Measurements from ENCODE around the gene GTPBP6.
"Not testable (repeated sequence)": the region's sequence is repeated elsewhere in the genome, so short reads cannot be mapped to it uniquely, and the experiment has no call there.

GTPBP6 gene

DNA sequence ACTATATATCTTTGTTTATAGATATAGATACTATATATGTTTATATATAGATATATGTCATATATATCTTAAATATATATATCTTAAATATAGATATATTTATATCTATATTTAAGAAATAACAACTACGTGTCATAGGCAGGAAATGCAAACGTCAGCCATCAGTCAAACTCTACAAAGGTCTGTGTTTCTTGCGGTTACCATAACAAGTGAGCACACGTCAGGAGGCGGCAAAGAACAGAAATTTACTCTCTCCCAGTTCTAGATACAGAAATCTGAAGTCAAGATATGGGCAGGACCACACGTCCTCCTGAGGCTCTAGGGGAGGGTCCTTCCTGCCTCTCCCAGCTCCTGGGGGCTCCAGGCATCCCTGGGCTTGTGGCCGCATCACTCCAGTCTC lies 30.9 kb downstream of the GTPBP6 start:
- DNase-seq = no peak

GRCh38 chrX:285076-285677 lies 33.4 kb downstream of the GTPBP6 start:
- no peak for DNase-seq

GRCh38 chrX:283115-283845 lies 35.3 kb downstream of the GTPBP6 start:
- DNase-seq = peak; percentile 84

DNA sequence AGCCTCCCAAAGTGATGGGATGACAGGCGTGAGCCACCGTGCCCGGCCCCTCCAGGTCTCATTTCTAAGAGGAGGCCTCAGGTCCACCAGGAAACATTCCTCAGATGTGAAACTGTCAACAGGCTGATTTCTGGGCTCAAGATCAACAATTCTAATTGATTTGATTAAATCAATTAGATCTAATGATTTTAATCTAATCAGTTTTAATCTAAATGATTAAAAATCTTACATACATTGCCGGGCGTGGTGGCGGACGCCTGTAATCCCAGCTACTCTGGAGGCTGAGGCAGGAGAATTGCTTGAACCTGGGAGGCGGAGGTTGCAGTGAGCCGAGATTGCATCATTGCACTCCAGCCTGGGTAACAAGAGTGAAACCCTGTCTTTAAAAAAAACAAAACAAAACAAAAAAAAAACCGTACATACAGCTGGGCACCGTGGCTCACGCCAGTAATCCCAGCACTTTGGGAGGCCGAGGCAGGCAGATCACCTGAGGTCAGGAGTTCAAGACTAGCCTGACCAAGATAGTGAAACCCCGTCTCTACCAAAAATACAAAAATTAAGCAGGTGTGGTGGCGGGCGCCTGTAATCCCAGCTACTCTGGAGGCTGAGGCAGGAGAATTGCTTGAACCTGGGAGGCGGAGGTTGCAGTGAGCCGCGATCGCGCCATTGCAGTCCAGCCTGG lies 36.5 kb downstream of the GTPBP6 start:
- not testable (repeated sequence) for DNase-seq

DNA sequence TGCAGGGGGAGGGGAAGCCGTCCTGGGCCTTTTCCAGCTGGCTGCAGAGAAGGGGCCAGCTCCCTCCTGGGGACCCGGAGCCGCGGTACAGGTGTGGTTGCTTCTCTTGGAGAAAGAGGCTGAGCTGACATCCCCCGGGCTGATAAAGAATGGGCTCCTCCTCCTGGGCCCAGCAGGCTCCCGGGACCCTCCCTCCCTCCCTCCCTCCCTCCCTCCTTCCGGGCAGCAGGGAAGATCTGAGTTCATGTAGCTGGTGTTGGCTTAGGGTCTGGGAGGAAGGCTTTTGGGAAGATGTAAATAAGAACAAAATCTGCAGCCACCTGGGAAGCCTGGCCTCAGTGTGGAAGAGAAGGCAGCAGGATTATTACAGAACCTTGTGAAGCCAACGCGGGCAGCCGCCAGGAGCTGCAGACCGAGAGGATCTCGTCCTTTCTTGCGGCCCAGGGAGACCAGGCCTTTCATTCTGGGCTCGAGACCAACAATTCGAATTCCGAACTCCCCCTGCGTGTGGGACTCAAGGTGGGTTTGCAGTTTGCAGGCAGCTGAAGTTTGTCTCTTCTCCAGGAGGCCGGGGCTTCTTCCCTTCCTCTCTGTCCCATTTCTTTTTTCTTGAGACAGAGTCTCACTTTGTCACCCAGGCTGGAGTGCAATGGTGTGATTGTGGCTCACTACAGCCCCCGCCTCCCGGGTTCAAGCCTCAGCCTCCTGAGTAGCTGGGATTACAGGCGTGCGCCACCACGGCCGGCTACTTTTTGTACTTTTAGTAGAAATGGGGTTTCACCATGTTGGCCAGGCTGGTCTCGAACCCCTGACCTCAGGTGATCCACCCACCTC lies 37.2 kb downstream of the GTPBP6 start, which contains the start of gene PLCXD1:
Gene PLCXD1, plus strand, starts transcription at position 216 of the 834 bp plus-strand sequence. CDS start 2,807 bp downstream, outside the sequence.
- no peak for DNase-seq

- not testable (repeated sequence) for DNase-seq
Measured at GRCh38 chrX:280722-281121, 37.9 kb downstream of the GTPBP6 start.

DNA sequence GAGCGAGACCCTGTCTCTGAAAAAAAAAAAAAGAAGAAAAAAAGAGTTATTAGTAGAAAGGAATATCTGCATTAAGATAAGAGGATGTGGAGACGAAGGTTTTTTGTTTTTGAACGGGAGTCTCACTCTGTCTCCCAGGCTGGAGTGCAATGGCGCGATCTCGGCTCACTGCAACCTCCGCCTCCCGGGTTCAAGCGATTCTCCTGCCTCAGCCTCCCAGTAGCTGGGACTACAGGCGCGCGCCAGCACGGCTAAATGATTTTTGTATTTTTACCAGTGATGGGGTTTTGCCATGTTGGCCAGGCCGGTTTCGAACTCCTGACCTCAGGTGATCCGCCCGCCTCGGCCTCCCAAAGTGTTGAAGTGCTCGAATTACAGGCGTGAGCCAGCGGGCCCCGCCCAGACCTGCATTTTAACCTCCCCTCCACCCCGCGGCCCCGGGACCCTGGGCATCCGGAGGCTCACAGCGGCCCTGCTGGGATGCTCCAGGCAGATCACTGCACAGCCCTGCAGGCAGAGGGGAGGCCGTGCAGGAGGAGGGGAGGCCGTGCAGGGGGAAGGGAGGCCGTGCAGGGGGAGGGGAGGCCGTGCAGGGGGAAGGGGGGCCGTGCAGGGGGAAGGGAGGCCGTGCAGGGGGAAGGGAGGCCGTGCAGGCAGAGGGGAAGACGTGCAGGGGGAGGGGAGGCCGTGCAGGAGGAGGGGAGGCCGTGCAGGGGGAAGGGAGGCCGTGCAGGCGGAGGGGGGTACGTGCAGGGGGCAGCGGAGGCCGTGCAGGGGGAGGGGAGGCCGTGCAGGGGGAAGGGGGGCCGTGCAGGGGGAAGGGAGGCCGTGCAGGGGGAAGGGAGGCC lies 38.6 kb downstream of the GTPBP6 start:
- DNase-seq = not testable (repeated sequence)

DNA sequence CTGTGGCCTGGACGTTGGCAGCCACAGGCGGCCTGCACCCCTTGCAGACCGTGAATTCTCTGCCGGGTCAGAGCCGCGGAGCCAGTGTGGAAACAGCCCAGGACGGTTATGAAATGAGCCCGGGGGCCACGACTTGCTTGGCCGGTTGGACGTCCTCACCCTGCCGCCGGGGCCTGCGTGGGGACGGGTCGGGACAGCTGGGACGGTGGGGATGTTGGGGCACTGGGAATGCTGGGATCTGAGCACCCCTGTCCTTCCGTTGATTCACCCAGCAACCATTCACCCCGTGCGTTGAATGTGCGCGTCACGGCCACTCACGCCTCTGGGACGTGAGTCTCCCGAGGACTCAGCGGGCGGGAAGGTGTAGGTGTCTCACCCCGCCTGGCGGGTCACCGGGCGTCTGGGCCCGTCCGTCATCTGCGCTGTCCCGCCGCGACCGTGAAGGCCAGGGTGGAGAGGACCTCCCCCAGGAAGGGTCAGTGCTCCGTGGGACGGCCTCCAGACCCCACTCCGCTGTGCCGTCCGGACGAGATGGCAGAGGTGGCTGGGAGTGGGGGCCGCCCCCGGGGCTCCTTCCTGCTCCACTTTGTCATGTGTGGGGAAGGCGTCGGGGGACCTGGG lies 41.9 kb downstream of the GTPBP6 start:
- no peak for DNase-seq

DNA sequence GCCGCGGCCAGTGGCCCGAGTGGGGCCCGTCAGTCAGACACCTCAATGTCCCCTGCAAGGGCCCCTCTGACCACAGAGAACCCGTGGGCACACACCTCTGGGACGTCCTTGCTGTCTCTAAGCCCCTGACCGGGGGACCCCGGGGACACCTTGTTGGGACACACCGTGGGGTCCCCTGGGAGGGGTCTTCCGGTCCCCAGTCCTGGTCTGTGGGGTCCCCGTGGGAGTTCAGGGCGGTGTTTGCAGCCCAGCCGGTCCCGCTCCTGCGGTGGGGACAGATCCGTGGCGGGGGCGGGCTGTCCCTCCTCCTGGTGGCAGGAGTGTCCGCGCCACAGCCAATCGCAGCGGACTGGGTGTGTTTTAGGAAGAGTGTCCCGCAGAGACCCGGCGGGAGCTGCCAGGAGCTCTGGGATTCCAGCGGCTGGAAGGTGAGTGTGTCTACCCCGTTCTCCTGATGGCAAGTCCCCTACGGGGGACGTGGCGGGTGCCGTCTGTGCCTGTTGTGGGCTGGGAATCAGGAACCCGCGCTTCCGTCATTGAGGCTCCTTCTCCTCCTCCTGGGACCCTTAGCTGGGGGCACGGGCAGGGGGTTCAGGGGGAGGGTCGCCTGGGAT lies 42.5 kb downstream of the GTPBP6 start:
- peak; percentile 40 for DNase-seq

DNA sequence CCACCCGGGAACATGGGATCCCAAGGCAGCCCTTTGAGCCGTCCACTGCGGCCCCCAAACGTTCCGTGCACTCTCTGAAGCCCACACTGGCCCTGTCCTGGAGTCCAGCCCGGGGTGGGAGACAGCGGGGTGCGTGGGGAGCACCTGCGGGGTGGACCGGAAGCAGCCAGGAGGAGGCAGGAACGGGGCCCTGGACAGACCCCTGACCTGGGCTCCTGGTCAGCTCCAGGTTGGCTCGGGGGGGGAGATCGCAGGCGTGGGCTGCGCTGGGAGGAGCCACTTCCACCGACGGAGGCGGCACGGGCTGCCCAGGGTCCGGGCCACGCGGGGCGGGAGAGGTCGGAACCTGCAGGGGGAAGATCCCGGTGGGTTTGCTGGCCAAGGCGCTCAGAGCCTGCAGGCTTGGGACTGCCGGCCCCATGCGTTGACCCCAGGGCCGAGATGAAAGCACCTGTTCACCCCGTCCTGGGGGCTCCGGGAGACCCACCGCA lies 43.1 kb downstream of the GTPBP6 start:
- DNase-seq = no peak

DNA sequence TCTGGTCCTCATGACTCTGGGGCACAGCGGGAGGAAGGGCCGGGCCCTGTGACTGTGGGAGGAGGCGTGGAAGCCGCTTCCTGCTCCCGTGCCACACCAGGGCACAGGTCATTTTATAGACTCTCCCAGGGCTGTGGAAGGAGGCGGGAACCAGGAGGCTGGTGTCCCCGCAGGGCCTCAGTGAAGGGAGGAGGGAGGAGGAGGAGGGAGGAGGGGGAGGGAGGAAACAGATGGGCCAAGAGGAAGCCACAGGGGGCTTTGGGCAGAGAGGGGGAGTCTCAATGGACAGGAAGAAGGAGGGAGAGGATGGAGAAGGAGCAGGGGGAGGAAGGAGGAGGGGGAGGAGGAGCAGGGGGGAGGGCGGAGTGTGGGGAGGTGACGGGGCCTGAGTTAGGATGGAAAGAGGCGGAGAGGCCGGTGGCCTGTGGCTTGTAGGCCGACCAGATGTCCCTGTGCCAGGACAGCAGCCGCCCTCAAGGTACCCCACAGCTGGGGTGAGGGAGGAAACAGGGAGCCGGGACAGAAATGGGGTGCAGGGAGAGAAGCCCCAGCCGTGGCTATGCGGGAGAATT lies 43.6 kb downstream of the GTPBP6 start:
- DNase-seq = peak; percentile 47

DNA sequence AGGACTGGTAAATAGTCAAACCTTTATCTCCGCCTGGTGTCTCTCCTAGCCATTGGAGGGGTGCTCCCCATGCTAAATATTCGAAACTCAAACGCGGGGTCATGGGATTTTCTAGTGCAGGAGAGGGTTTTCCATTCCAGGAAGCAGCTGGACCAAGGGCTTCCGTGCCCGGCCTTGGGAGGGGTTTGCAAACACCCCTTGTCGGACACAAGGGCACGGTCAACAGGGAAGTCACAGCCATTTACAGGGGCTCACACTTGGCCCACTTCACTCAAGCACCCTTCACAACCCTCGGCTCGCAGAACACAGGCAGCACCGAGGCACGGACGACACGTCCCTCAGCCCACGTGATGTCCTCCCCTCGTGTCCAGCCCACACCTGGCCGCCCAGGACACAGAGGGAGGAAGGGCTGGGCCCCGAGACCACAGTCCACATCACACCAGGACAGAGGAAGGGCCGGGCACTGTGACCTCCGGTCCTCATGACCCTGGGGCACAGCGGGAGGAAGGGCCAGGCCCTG lies 47.7 kb downstream of the GTPBP6 start:
- no peak for DNase-seq

GRCh38 chrX:267771-268261 lies 50.8 kb downstream of the GTPBP6 start:
- DNase-seq = no peak

DNA sequence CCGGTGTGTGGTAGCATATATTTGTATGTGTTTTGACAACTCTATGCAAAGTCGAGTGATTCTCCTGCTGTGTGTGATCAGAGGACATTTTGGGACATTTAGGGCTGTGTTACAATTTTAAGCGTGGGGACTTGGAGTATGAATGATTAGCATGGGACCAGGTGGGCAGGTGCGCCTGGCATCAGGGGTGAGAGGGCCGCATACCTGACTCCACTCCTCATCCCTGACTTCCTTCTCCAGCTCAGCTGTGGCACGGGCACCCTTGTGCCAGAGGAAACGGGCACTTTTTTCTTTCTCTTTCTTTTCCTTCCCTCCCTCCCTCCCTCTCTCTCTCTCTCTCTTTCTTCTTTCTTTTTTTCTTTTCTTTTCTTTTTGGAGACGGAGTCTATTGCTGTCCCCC lies 53.1 kb downstream of the GTPBP6 start:
- no peak for DNase-seq

DNA sequence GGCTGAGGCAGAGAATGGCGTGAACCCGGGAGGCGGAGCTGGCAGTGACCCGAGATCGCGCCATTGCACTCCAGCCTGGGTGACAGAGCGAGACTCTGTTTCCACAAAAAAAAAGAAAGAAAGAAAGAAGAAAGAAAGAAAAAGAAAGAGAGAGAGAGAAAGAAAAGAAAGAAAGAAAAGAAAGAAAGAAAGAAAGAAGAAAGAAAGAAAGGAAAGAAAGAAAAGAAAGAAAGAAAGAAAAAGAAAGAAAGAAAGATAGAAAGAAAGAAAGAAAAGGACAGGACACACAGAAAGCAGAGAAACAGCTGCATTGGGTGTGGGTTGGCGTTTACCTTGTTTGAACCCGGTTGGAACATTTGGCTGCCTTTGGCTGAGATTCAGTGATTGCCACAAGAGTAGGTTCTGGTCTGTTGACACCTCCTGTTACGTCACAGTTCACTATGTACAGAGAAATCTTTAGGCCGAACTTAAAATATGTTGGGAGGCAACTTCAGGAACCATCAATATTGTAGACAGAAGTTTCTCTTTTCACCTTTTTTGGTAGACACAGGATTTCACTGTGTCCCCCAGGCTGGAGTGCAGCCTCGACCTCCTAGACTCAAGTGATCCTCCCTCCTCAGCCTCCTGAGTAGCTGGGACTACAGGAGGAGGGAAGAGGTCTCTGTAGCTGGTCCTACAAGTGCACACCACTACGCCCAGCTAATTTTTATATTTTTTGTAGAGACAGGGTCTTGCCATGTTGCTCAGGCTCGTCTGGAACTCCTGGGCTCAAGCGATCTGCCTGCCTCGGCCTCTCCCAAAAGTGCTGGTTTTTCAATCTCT lies 53.8 kb downstream of the GTPBP6 start:
- DNase-seq = no peak

DNA sequence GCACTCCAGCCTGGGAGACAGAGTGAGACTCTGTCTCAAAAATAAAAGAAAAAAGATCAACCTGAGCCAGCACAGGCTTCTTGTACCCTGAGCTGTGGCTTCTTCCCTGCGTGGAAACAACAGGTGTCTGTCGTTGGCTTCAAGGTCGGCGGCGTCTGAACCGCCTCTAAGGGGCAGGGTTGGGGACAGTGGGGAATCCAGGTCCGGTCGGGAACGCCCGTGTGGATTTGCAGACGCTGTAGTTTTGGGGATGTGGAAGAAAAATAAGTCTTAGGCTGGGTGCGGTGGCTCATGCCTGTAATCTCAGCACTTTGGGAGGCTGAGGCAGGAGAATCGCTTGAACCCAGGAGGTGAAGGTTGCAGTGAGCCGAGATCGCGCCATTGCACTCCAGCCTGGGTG lies 54.6 kb downstream of the GTPBP6 start:
- not testable (repeated sequence) for DNase-seq

GRCh38 chrX:262381-262909 lies 56.2 kb downstream of the GTPBP6 start:
- DNase-seq = no peak

GRCh38 chrX:261919-262352 lies 56.7 kb downstream of the GTPBP6 start:
- DNase-seq = no peak

All from CD4-positive, alpha-beta T cell treated with Interferon gamma for 1 hour (primary cell).